PFSK-1 (cell line): ENCODE results near the gene MYOG.

Source experiments
- FOXP2 ChIP-seq: optimal IDR thresholded peaks from 2 replicates; pipeline ENCODE3; 2011; ENCODE audit warnings: borderline replicate concordance, control low read depth, inconsistent platforms; ENCODE audit not compliant: insufficient read depth; ENCODE audit errors: extremely low read length, extremely low read depth
- POLR2AphosphoS5 ChIP-seq: IDR thresholded peaks from 2 replicates; pipeline ENCODE4 v1.6.1; 2012; ENCODE audit warnings: low read depth, mild to moderate bottlenecking, control low read depth, low read length, moderate library complexity
- SIN3A ChIP-seq: IDR thresholded peaks from 2 replicates; pipeline ENCODE4 v1.6.1; 2012; ENCODE audit warnings: mild to moderate bottlenecking, low read length, moderate library complexity, borderline replicate concordance; ENCODE audit not compliant: insufficient read depth
- TAF1 ChIP-seq: IDR thresholded peaks from 2 replicates; pipeline ENCODE4 v1.6.1; 2012; ENCODE audit warnings: low read length, control low read depth, borderline replicate concordance; ENCODE audit not compliant: insufficient read depth
- TF ChIP-seq, protein P1 (sequence below), 2 experiments: IDR thresholded peaks; 2 replicates each; pipeline versions ENCODE4 v1.6.1 to v1.8.0; 2011 to 2012; ENCODE audit warnings: low read depth in 2 of 2, low read length in 2 of 2, control low read depth in 1 of 2, inconsistent platforms in 1 of 2, mild to moderate bottlenecking in 1 of 2, moderate library complexity in 1 of 2; ENCODE audit not compliant: insufficient read depth in 1 of 2

MYOG gene

GRCh38 chr1:203056516-203056915 is 29.3 kb downstream of the MYOG start:
- TF ChIP-seq SIN3A (no peak), TAF1 (no peak), FOXP2 (no peak), POLR2AphosphoS5 (no peak)
- TF ChIP-seq, protein P1, sequence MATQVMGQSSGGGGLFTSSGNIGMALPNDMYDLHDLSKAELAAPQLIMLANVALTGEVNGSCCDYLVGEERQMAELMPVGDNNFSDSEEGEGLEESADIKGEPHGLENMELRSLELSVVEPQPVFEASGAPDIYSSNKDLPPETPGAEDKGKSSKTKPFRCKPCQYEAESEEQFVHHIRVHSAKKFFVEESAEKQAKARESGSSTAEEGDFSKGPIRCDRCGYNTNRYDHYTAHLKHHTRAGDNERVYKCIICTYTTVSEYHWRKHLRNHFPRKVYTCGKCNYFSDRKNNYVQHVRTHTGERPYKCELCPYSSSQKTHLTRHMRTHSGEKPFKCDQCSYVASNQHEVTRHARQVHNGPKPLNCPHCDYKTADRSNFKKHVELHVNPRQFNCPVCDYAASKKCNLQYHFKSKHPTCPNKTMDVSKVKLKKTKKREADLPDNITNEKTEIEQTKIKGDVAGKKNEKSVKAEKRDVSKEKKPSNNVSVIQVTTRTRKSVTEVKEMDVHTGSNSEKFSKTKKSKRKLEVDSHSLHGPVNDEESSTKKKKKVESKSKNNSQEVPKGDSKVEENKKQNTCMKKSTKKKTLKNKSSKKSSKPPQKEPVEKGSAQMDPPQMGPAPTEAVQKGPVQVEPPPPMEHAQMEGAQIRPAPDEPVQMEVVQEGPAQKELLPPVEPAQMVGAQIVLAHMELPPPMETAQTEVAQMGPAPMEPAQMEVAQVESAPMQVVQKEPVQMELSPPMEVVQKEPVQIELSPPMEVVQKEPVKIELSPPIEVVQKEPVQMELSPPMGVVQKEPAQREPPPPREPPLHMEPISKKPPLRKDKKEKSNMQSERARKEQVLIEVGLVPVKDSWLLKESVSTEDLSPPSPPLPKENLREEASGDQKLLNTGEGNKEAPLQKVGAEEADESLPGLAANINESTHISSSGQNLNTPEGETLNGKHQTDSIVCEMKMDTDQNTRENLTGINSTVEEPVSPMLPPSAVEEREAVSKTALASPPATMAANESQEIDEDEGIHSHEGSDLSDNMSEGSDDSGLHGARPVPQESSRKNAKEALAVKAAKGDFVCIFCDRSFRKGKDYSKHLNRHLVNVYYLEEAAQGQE (IDR thresholded peaks at IDR 0.05; ENCODE audit: insufficient read depth in 1 of 2, low read depth in 2 of 2, low read length in 2 of 2), result no peak

- TF ChIP-seq POLR2AphosphoS5 (no peak), FOXP2 (no peak), SIN3A (no peak), TAF1 (no peak)
- TF ChIP-seq, protein P1 (IDR thresholded peaks at IDR 0.05; ENCODE audit: insufficient read depth in 1 of 2, low read depth in 2 of 2, low read length in 2 of 2), result no peak
Measured at GRCh38 chr1:203056012-203056411, 29.8 kb downstream of the MYOG start.

- no peak for TF ChIP-seq FOXP2
- TF ChIP-seq, protein P1 (IDR thresholded peaks at IDR 0.05; ENCODE audit: insufficient read depth in 1 of 2, low read depth in 2 of 2, low read length in 2 of 2), result no peak
- no peak for TF ChIP-seq POLR2AphosphoS5
- no peak for TF ChIP-seq TAF1
- TF ChIP-seq SIN3A, result no peak
Measured at GRCh38 chr1:203055161-203055799, 30.5 kb downstream of the MYOG start.

GRCh38 chr1:203054642-203055041 is 31.2 kb downstream of the MYOG start:
- TF ChIP-seq, protein P1 (IDR thresholded peaks at IDR 0.05; ENCODE audit: insufficient read depth in 1 of 2, low read depth in 2 of 2, low read length in 2 of 2), result no peak

DNA sequence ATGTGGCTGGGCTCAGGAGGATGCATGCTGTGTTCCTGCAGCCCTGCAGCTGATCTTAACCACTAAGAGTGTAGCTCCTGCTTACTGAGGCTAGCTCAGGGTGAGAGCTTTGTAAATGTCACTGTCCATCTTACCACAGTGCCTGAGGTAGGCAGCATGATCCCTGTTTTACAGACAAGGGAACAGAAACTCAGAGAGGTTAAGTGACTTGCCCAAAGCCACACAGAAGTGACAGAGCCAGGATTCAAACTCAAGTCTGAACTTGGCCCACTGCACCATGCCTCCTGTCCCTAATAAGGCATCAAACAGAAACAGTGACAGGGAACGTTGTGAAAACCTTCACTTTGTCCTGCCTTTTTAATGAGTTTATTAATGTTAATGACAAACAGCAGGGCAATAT is 31.6 kb downstream of the MYOG start:
- TF ChIP-seq TAF1 (no peak), SIN3A (no peak), POLR2AphosphoS5 (no peak), FOXP2 (no peak)
- TF ChIP-seq, protein P1 (IDR thresholded peaks at IDR 0.05; ENCODE audit: insufficient read depth in 1 of 2, low read depth in 2 of 2, low read length in 2 of 2), result no peak
